Brain microvascular endothelial cell (primary cell): ENCODE results near the gene TPGS1.

Experiments
- DNase-seq: peaks from one replicate; pipeline ENCODE4 v3.0.0-alpha.2; 2020
- H3K27ac ChIP-seq: fragments of 250-450 bp; sonication (Bioruptor Pico); 2 replicates; pipeline ENCODE4 v1.5.1; 2020; ENCODE audit warnings: mild to moderate bottlenecking, moderate library complexity
- H3K27me3 ChIP-seq: fragments of 250-450 bp; sonication (Bioruptor Pico); replicated peaks from 2 replicates; pipeline ENCODE4 v1.5.1; 2020; ENCODE audit warnings: mild to moderate bottlenecking
- H3K36me3 ChIP-seq: fragments of 250-450 bp; sonication (Bioruptor Pico); replicated peaks from 2 replicates; pipeline ENCODE4 v1.5.1; 2020; ENCODE audit warnings: mild to moderate bottlenecking
- H3K4me3 ChIP-seq: 2 replicates; pipeline ENCODE4 v1.5.1; 2011; ENCODE audit warnings: low read depth, mild to moderate bottlenecking, control low read depth, low read length, moderate library complexity
- in situ Hi-C: cut with HindIII; loops from 2 replicates; pipeline ENCODE4 v1.10.0; 2017; ENCODE audit warnings: low sequenced_read_pairs, low pct_ligation_motif_present
- TF ChIP-seq, protein P1 (sequence below): IDR thresholded peaks from 2 replicates; pipeline ENCODE4 v1.5.1; 2011; ENCODE audit warnings: low read depth, mild to moderate bottlenecking, moderate library complexity, low read length, control low read depth, inconsistent platforms; ENCODE audit errors: missing control alignments

TPGS1 gene

GRCh38 chr19:483332-484072 is 23.8 kb upstream of the TPGS1 start:
- Histone ChIP-seq H3K4me3 (no peak overlapping the region), H3K27ac (no peak overlapping the region), H3K27me3 (no peaks in the 10 kb centered on the region), H3K36me3 (no peaks in the 10 kb centered on the region)
- in situ Hi-C loops = no loop called here
- TF ChIP-seq, protein P1, sequence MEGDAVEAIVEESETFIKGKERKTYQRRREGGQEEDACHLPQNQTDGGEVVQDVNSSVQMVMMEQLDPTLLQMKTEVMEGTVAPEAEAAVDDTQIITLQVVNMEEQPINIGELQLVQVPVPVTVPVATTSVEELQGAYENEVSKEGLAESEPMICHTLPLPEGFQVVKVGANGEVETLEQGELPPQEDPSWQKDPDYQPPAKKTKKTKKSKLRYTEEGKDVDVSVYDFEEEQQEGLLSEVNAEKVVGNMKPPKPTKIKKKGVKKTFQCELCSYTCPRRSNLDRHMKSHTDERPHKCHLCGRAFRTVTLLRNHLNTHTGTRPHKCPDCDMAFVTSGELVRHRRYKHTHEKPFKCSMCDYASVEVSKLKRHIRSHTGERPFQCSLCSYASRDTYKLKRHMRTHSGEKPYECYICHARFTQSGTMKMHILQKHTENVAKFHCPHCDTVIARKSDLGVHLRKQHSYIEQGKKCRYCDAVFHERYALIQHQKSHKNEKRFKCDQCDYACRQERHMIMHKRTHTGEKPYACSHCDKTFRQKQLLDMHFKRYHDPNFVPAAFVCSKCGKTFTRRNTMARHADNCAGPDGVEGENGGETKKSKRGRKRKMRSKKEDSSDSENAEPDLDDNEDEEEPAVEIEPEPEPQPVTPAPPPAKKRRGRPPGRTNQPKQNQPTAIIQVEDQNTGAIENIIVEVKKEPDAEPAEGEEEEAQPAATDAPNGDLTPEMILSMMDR = no peak
- no peak for DNase-seq

DNA sequence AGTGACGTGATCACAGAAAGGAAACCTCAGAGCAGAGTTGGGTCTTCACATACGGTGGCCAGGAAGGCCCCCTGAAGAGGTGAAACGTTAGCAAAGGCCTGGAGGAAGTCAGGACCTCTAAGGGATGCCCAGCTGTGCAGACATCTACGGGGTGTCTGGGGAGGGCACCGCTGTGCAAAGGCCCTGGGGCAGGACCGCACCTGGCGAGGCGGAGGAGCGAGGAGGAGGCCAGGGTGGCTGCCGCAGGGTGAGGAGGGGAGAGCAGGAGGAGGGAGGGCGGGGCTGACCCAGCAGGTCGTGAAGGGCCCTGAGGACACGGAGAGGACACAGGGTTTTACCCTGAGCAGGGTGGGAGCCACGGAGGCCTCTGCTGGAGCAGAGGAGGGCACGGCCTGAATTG is 22.8 kb upstream of the TPGS1 start:
- no peaks in the 10 kb centered on the region for H3K36me3 ChIP-seq
- in situ Hi-C loops = no loop called here
- TF ChIP-seq, protein P1 = no peak
- no peak overlapping the region for H3K4me3 ChIP-seq
- no peak overlapping the region for H3K27ac ChIP-seq
- DNase-seq = no peak
- no peaks in the 10 kb centered on the region for H3K27me3 ChIP-seq

GRCh38 chr19:485077-485476 is 22.2 kb upstream of the TPGS1 start:
- in situ Hi-C loops = no loop called here
- TF ChIP-seq, protein P1 = no peak
- H3K4me3 ChIP-seq = no peak overlapping the region
- no peaks in the 10 kb centered on the region for H3K36me3 ChIP-seq
- H3K27me3 ChIP-seq = no peaks in the 10 kb centered on the region
- H3K27ac ChIP-seq = no peak overlapping the region
- DNase-seq = no peak

- Histone ChIP-seq H3K27me3 (no peaks in the 10 kb centered on the region), H3K36me3 (no peaks in the 10 kb centered on the region), H3K27ac (no peak overlapping the region), H3K4me3 (no peak overlapping the region)
- TF ChIP-seq, protein P1 = no peak
- no peak for DNase-seq
- in situ Hi-C loops = no loop called here
Observed at GRCh38 chr19:485583-486236, 21.6 kb upstream of the TPGS1 start.

- TF ChIP-seq, protein P1 = no peak
- H3K27ac ChIP-seq = peak overlapping the region; percentile 60
- in situ Hi-C loops = no loop called here
Observed at GRCh38 chr19:488505-489417, 18.5 kb upstream of the TPGS1 start.

More at GRCh38 chr19:488505-489417, 18.5 kb upstream of the TPGS1 start:
- no peaks in the 10 kb centered on the region for H3K36me3 ChIP-seq
- no peaks in the 10 kb centered on the region for H3K27me3 ChIP-seq
- peak; percentile 75 for DNase-seq
- peak overlapping the region; percentile 72 for H3K4me3 ChIP-seq
